ENCODE measurements around the gene LIMS1.
"Not testable (repeated sequence)": the region's sequence is repeated elsewhere in the genome, so short reads cannot be mapped to it uniquely, and the experiment has no call there.

GRCh38 chr2:108496167-108496566 lies 38.1 kb upstream of the LIMS1 start:
- TF ChIP-seq POLR2A (IDR thresholded peaks at IDR 0.05), result not testable (repeated sequence)
- TF ChIP-seq, protein P1, sequence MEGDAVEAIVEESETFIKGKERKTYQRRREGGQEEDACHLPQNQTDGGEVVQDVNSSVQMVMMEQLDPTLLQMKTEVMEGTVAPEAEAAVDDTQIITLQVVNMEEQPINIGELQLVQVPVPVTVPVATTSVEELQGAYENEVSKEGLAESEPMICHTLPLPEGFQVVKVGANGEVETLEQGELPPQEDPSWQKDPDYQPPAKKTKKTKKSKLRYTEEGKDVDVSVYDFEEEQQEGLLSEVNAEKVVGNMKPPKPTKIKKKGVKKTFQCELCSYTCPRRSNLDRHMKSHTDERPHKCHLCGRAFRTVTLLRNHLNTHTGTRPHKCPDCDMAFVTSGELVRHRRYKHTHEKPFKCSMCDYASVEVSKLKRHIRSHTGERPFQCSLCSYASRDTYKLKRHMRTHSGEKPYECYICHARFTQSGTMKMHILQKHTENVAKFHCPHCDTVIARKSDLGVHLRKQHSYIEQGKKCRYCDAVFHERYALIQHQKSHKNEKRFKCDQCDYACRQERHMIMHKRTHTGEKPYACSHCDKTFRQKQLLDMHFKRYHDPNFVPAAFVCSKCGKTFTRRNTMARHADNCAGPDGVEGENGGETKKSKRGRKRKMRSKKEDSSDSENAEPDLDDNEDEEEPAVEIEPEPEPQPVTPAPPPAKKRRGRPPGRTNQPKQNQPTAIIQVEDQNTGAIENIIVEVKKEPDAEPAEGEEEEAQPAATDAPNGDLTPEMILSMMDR (IDR thresholded peaks at IDR 0.05), result not testable (repeated sequence)

Data from prostate gland (tissue), 2 donors.